ENCODE results near the gene LINC01488.

DNA sequence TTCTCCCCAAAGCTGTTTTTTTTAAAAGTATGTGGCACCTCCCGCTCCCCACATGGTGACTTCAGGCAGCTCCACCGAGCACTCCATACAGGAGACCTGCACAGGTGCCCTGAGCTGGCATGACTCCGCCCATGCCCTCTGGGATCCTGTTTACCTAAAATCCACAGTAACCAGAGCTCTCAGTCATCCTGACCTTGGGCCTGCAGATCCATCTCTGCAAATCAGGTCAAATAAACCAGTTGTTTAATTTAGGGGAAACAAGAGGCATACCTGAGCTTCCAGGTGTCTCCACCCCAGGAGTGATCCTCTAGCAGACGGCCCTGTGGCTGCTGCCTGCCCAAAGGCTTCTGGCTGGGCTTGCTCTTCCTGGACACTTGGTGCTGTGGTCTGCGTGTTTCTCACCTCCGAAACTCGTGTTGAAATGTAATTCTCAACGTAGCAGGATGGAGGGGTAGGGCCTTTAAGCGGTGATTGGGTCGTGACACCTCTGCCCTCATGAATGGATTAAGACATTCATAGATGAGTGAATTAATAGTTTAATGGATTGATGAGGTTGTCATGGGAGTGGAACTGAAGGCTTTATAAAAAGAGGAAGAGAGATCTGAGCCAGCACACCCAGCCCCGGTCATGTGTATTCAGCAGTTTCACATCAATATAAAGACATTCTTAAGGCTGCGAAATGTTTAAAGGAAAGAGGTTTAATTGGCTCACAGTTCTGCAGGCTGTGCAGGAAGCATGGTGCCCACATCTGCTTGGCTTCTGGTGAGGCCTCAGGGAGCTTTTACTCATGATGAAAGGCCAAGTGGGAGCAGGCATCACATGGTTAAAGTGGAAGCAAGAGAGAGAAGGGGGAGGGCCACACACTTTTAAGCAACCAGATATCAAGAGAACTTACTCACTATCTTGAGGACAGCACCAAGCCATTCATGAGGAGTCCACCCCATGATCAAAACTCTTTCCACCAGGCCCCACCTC is 34.1 kb downstream of the LINC01488 start:
- TF ChIP-seq CTCF (IDR thresholded peaks at IDR 0.05) (no peak), POLR2A (IDR thresholded peaks at IDR 0.05) (no peak), POLR2AphosphoS5 (IDR thresholded peaks at IDR 0.05) (no peak)

All from breast epithelium (tissue), 3 donors.